ENCODE measurements around the gene ZSWIM1. TPM values are rescaled to one million over a fixed set of nuclear protein-coding genes. Genes with fewer than 3 reads are reported as not detected.

The ZSWIM1 gene
- total and polyA plus RNA-seq, 2 donors (not counting 3 experiments of a cell fraction or from before 2014, with no cell fraction given) = 8.5 to 10.0 TPM

DNA sequence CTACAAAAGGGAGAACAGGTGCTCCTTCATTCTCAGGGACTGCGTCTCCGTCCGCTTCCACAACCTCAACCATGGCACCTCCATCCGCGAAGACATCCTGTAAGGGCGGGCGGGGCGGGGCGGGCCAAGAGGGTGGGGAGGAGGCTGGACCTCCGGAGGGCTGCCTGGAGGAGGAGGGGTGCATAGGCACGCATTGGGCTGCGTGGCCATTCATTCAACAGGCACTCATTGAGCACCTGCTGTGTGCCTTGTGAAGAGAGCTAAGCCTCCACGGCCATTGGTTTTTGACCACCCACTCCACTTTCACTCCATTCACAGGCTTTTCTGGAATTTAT lies 23.2 kb upstream of the ZSWIM1 start:
- no peak for FAIRE-seq
- intact Hi-C loops (cut with micrococcal nuclease) = loop anchor here (1.0 to 2.0 kb wide), 6 partner anchors 23 to 77 kb away; partner anchors contain the start of genes CTSA, NEURL2, PCIF1 and UBE2C

More for the DNA sequence above, 23.2 kb upstream of the ZSWIM1 start:
- DNase-seq (ENCODE audit: low read depth, low spot score) = no peak
- ChIA-PET POLR2A (no interaction called here), CTCF (interaction anchor here (1.1 kb wide), 1 partner anchor 59 kb away, joined by 3 read pairs; no protein-coding TSS in a partner anchor)
- peak overlapping the region; percentile 29 to 78 (median 66) for H3K4me3 ChIP-seq (replicated peaks in 1 of 3; ENCODE audit: insufficient read depth in 1 of 3, low read depth in 1 of 3, low read length in 3 of 3)
- no peaks in the 10 kb centered on the region for H3K9me3 ChIP-seq (replicated peaks; ENCODE audit: control insufficient read depth, insufficient read depth, low read length)
- dilution Hi-C loops (cut with MboI; ENCODE audit: extremely low pct_ligation_motif_present, low sequenced_read_pairs) = no loop called here
- TF ChIP-seq JUN (IDR thresholded peaks at IDR 0.05; ENCODE audit: borderline replicate concordance, insufficient read depth, insufficient read length, low read depth) (no peak), MYC (IDR thresholded peaks at IDR 0.05; ENCODE audit: low read depth, low read length) (no peak), FOS (IDR thresholded peaks at IDR 0.05; ENCODE audit: borderline replicate concordance, insufficient read depth, low read length) (no peak), POLR2AphosphoS5 (IDR thresholded peaks at IDR 0.05; ENCODE audit: insufficient read depth, low read depth, low read length) (no peak), GATA2 (IDR thresholded peaks at IDR 0.05; ENCODE audit: insufficient read depth, insufficient read length, low read depth, low read length) (no peak), POLR2A (IDR thresholded peaks at IDR 0.05; ENCODE audit: low read depth, low read length) (no peak), EZH2 (IDR thresholded peaks at IDR 0.05; ENCODE audit: borderline replicate concordance, low read depth, low read length, severe bottlenecking) (no peak)
- TF ChIP-seq, protein P1, sequence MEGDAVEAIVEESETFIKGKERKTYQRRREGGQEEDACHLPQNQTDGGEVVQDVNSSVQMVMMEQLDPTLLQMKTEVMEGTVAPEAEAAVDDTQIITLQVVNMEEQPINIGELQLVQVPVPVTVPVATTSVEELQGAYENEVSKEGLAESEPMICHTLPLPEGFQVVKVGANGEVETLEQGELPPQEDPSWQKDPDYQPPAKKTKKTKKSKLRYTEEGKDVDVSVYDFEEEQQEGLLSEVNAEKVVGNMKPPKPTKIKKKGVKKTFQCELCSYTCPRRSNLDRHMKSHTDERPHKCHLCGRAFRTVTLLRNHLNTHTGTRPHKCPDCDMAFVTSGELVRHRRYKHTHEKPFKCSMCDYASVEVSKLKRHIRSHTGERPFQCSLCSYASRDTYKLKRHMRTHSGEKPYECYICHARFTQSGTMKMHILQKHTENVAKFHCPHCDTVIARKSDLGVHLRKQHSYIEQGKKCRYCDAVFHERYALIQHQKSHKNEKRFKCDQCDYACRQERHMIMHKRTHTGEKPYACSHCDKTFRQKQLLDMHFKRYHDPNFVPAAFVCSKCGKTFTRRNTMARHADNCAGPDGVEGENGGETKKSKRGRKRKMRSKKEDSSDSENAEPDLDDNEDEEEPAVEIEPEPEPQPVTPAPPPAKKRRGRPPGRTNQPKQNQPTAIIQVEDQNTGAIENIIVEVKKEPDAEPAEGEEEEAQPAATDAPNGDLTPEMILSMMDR (IDR thresholded peaks at IDR 0.05; ENCODE audit: extremely low read depth in 1 of 2, insufficient read depth in 1 of 2, low read depth in 1 of 2, low read length in 2 of 2) = no peak
- TF ChIP-seq, protein P2, sequence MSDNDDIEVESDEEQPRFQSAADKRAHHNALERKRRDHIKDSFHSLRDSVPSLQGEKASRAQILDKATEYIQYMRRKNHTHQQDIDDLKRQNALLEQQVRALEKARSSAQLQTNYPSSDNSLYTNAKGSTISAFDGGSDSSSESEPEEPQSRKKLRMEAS (IDR thresholded peaks at IDR 0.05; ENCODE audit: insufficient read depth, insufficient read length) = no peak
- peaks cover 9% of the 10 kb centered on the region for H3K79me2 ChIP-seq (ENCODE audit: control insufficient read depth, insufficient read depth, low read length)
- H3K9ac ChIP-seq (replicated peaks; ENCODE audit: extremely low read depth, insufficient read depth, low read length) = peak overlapping the region; percentile 35
- peaks cover 12% of the 10 kb centered on the region for H3K4me1 ChIP-seq (ENCODE audit: control insufficient read depth, extremely low read depth, insufficient read depth, low read length)
- H3K9me1 ChIP-seq (replicated peaks; ENCODE audit: control insufficient read depth, extremely low read depth, insufficient read depth, low read length) = no peaks in the 10 kb centered on the region
- no peaks in the 10 kb centered on the region for H3K27me3 ChIP-seq (ENCODE audit: control insufficient read depth in 2 of 2, insufficient read depth in 2 of 2, low read length in 2 of 2)
- H2AFZ ChIP-seq (ENCODE audit: low read depth, low read length) = peak overlapping the region; percentile 77
- BruUV-seq (replicated peaks) = no TSS peak
- H3K27ac ChIP-seq (ENCODE audit: insufficient read depth, low read depth, low read length) = peak overlapping the region; percentile 51
- no peaks in the 10 kb centered on the region for H4K20me1 ChIP-seq (replicated peaks; ENCODE audit: control insufficient read depth, extremely low read depth, insufficient read depth, low read length)
- H3K36me3 ChIP-seq (ENCODE audit: control insufficient read depth in 2 of 2, extremely low read depth in 1 of 2, insufficient read depth in 2 of 2, low read length in 2 of 2) = no peaks in the 10 kb centered on the region
- H3K4me2 ChIP-seq (ENCODE audit: insufficient read depth, low read length) = peak overlapping the region; percentile 70

Data from endothelial cell of umbilical vein (primary cell).